GM12892 (cell line): ENCODE data around the gene SMAD6.

ENCODE experiments used
- POLR2A ChIP-seq: IDR thresholded peaks from 2 replicates; pipeline ENCODE4 v1.6.1; 2011; ENCODE audit warnings: low read depth, low read length, control low read depth
- POLR2AphosphoS5 ChIP-seq: IDR thresholded peaks from 2 replicates; pipeline ENCODE4 v1.6.1; 2011; ENCODE audit warnings: low read depth, low read length, control low read depth
- TAF1 ChIP-seq: IDR thresholded peaks from 2 replicates; pipeline ENCODE4 v1.6.1; 2011; ENCODE audit warnings: low read depth, mild to moderate bottlenecking, control low read depth, low read length, borderline replicate concordance

DNA sequence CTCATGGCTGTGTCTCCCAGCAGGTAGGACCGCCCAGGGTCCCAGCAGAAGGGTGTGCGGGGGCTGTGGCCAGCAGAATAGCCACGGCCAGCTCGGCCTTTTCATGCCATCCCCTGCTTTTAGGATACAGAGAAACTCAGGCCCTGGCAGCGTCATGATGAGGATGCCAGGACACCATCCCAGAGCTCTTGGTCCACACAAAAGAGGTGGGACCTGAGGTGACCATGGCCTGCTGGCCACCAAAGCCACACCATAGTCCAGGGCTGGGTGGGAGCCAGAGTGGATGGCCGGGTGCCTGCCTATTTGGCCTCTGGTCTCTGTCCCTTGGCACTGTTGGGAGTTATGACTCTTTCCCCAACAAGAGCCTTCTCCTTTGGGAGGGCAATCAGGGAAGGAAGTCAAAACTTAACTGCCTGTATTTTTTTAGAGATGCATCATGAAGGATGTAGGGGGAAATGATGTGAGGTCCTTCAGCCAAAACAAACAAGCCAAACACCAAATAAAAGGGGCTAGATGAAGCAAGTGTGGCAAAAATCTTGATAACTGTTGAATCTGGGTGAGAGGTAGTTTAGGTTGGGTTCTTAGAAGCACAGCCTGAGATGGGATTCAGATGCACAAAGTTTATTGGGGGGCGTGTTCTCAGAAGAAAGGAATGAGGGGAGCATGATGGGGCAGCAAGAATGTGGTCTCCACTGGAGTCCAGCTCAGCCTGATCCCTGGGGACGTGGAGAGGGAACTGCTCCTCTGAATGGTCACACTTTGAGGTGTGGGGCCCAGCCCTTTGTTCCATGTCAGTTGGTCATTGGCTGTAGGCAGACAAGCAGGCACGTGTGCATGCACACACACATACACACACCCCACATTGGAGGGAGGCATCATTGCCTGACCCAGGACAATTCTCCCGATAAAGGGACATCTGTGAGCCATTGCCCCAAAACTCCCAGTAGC lies 33.2 kb downstream of the SMAD6 start:
- TF ChIP-seq POLR2A (no peak), POLR2AphosphoS5 (no peak), TAF1 (no peak)
